Mesenchymal stem cell (in vitro differentiated cells and primary cell): ENCODE measurements around the gene CMC1. TPM values are rescaled to one million over a fixed set of nuclear protein-coding genes. Genes with fewer than 3 reads are reported as not detected.
A peak's percentile ranks its signal among the peaks of the same experiment; 100 is the strongest.
"Not testable (repeated sequence)": the region's sequence is repeated elsewhere in the genome, so short reads cannot be mapped to it uniquely, and the experiment has no call there.

Experiments
- DNase-seq: peaks from one replicate; pipeline ENCODE4 v3.0.0-alpha.2; 2013
- H2AFZ ChIP-seq: one replicate; pipeline ENCODE4 v1.6.1; 2013; ENCODE audit warnings: low read depth, mild to moderate bottlenecking, control low read depth, inconsistent platforms, low read length, moderate library complexity
- H2AK5ac ChIP-seq: 2 replicates; pipeline ENCODE4 v1.6.1; 2013; ENCODE audit warnings: low read length, moderate library complexity, mild to moderate bottlenecking, inconsistent platforms; ENCODE audit not compliant: severe bottlenecking
- H2BK120ac ChIP-seq: one replicate; pipeline ENCODE4 v1.6.1; 2013; ENCODE audit warnings: low read depth, mild to moderate bottlenecking, inconsistent platforms, low read length, moderate library complexity
- H2BK12ac ChIP-seq, 2 experiments: one replicate each; pipeline ENCODE4 v1.6.1; 2013; ENCODE audit warnings: inconsistent platforms in 2 of 2, low read length in 2 of 2, mild to moderate bottlenecking in 2 of 2, moderate library complexity in 2 of 2, control low read depth in 1 of 2
- H2BK15ac ChIP-seq: one replicate; pipeline ENCODE4 v1.6.1; 2013; ENCODE audit warnings: mild to moderate bottlenecking, low read depth, inconsistent platforms; ENCODE audit not compliant: poor library complexity, severe bottlenecking
- H2BK5ac ChIP-seq: 2 replicates; pipeline ENCODE4 v1.6.1; 2013; ENCODE audit warnings: low read depth, mild to moderate bottlenecking, low read length, control low read depth, inconsistent platforms; ENCODE audit not compliant: poor library complexity, severe bottlenecking
- H3K14ac ChIP-seq, 2 experiments: one replicate each; pipeline ENCODE4 v1.6.1; 2013; ENCODE audit warnings: inconsistent platforms in 2 of 2, low read length in 2 of 2, control low read depth in 1 of 2, mild to moderate bottlenecking in 1 of 2, moderate library complexity in 1 of 2
- H3K18ac ChIP-seq, 2 experiments: one replicate each; pipeline ENCODE4 v1.6.1; 2013; ENCODE audit warnings: inconsistent platforms in 2 of 2, low read length in 2 of 2, control low read depth in 1 of 2, low read depth in 1 of 2, mild to moderate bottlenecking in 1 of 2
- H3K23ac ChIP-seq, 2 experiments: one replicate each; pipeline ENCODE4 v1.6.1; 2013; ENCODE audit warnings: inconsistent platforms in 2 of 2, low read length in 2 of 2, mild to moderate bottlenecking in 2 of 2, moderate library complexity in 2 of 2, control low read depth in 1 of 2
- H3K27ac ChIP-seq: 2 replicates; pipeline ENCODE4 v1.5.1; 2013; ENCODE audit warnings: mild to moderate bottlenecking, moderate library complexity, low read length, control low read depth, inconsistent platforms; ENCODE audit not compliant: poor library complexity, severe bottlenecking
- H3K27me3 ChIP-seq, 2 experiments: 2 replicates each; pipeline versions ENCODE4 v1.6.1 to v1.7.0; 2013; ENCODE audit warnings: low read length in 2 of 2, mild to moderate bottlenecking in 2 of 2, moderate library complexity in 2 of 2, control low read depth in 1 of 2, inconsistent platforms in 1 of 2; ENCODE audit not compliant: control insufficient read depth in 1 of 2, insufficient read depth in 1 of 2
- H3K36me3 ChIP-seq, 2 experiments: 2 replicates each; pipeline versions ENCODE4 v1.6.1 to v1.7.0; 2013; ENCODE audit warnings: low read length in 2 of 2, control low read depth in 1 of 2, inconsistent platforms in 1 of 2, low read depth in 1 of 2, mild to moderate bottlenecking in 1 of 2; ENCODE audit not compliant: insufficient read depth in 2 of 2, control insufficient read depth in 1 of 2
- H3K4ac ChIP-seq, 2 experiments: one replicate each; pipeline ENCODE4 v1.6.1; 2013; ENCODE audit warnings: inconsistent platforms in 2 of 2, low read length in 2 of 2, mild to moderate bottlenecking in 2 of 2, moderate library complexity in 2 of 2, control low read depth in 1 of 2, low read depth in 1 of 2
- H3K4me1 ChIP-seq: 2 replicates; pipeline ENCODE4 v1.6.1; 2013; ENCODE audit warnings: low read depth, low read length, control low read depth; ENCODE audit not compliant: control insufficient read depth, insufficient read depth
- H3K4me2 ChIP-seq: 2 replicates; pipeline ENCODE4 v1.6.1; 2013; ENCODE audit warnings: low read length, mild to moderate bottlenecking, inconsistent platforms; ENCODE audit not compliant: poor library complexity, severe bottlenecking
- H3K4me3 ChIP-seq, 2 experiments: 2 replicates each; pipeline versions ENCODE4 v1.5.1 to v1.7.0; 2013; ENCODE audit warnings: low read length in 2 of 2, mild to moderate bottlenecking in 2 of 2, control low read depth in 1 of 2, low read depth in 1 of 2; ENCODE audit not compliant: insufficient read depth in 1 of 2
- H3K79me1 ChIP-seq: replicated peaks from 2 replicates; pipeline ENCODE4 v1.6.1; 2013; ENCODE audit warnings: mild to moderate bottlenecking, control low read depth, low read length, inconsistent platforms; ENCODE audit not compliant: poor library complexity, severe bottlenecking
- H3K9ac ChIP-seq: 2 replicates; pipeline ENCODE4 v1.7.0; 2013; ENCODE audit warnings: mild to moderate bottlenecking, low read length, moderate library complexity
- H3K9me3 ChIP-seq: 2 replicates; pipeline ENCODE4 v1.7.0; 2013; ENCODE audit warnings: mild to moderate bottlenecking, low read length; ENCODE audit not compliant: control insufficient read depth
- H4K8ac ChIP-seq: one replicate; pipeline ENCODE4 v1.6.1; 2013; ENCODE audit warnings: inconsistent platforms, mild to moderate bottlenecking, low read length, moderate library complexity
- H4K91ac ChIP-seq: one replicate; pipeline ENCODE4 v1.6.1; 2013; ENCODE audit warnings: mild to moderate bottlenecking, low read length, inconsistent platforms
- WGBS: methylation state at CpG from one replicate; pipeline ENCODE4 v1.1.7; 2013; ENCODE audit warnings: mixed read lengths; 5-methylcytosine and 5-hydroxymethylcytosine counted together
- polyA plus RNA-seq, 2 experiments: library from polyadenylated mRNA; stranded (reverse); fragments of 200-250 nt; gene quantifications; one replicate each; pipeline ENCODE4 v1.2.3, GENCODE V29; 2013

CMC1 gene
- polyA plus RNA-seq (2013, experiment 1 of 2), result 47.5 TPM
- 52.3 TPM for polyA plus RNA-seq (2013, experiment 2 of 2)

GRCh38 chr3:28241221-28242160, at the start of gene CMC1:
Gene CMC1, plus strand, starts transcription at chr3:28241619. Its CDS starts 175 bp downstream, at chr3:28241794.
- Histone ChIP-seq H2AK5ac (no peak within 1 kb of the TSS), H4K8ac (peak within 1 kb of the TSS; percentile 92), H3K4ac (peak within 1 kb of the TSS; percentile 36 to 93), H3K79me1 (peaks cover 15% of the 10 kb centered on the region), H3K14ac (peak within 1 kb of the TSS in 1 of 2 experiments; percentile 19), H2BK15ac (peak within 1 kb of the TSS; percentile 30), H3K36me3 (no peaks in the 10 kb centered on the region), H3K18ac (peak within 1 kb of the TSS; percentile 88 to 97), H3K23ac (peak within 1 kb of the TSS in 1 of 2 experiments; percentile 3), H2AFZ (peak within 1 kb of the TSS; percentile 95), H2BK5ac (no peak within 1 kb of the TSS), H4K91ac (peak within 1 kb of the TSS; percentile 78), H3K4me1 (peaks cover 2% of the 10 kb centered on the region), H3K4me2 (peak within 1 kb of the TSS; percentile 74), H3K9me3 (no peaks in the 10 kb centered on the region), H3K9ac (peak within 1 kb of the TSS; percentile 93), H3K27me3 (no peaks in the 10 kb centered on the region), H3K27ac (no peak within 1 kb of the TSS), H3K4me3 (peak within 1 kb of the TSS; percentile 88 to 90), H2BK12ac (no peak within 1 kb of the TSS), H2BK120ac (peak within 1 kb of the TSS; percentile 67)
- peak; percentile 95 for DNase-seq
- WGBS, result 1% methylated on average over 49 of the region's 68 CpGs

DNA sequence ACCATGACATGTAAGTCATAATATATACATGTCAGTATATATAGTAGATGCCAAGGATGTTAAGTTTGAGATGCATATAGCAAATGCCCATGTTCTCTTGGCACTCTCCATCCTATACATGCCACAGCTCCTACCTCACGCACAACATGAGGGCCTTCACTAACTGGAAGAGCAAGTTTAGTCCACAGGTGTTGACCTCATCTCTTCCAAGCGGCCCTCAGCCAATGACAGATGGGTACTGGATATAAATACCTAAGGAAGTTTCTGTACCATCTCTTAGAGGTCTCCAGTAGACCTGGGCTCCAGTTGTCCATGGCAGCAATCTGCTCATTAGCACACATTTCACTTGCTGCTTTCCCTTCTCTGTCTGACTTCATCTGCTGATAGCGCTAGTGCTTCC, 43.3 kb upstream of the CMC1 start:
- no peak overlapping the region for H3K23ac ChIP-seq
- H3K27ac ChIP-seq, result no peak overlapping the region
- H3K18ac ChIP-seq, result no peak overlapping the region
- H2BK5ac ChIP-seq, result no peak overlapping the region
- H4K91ac ChIP-seq, result no peak overlapping the region
- no peak overlapping the region for H3K14ac ChIP-seq
- H3K79me1 ChIP-seq, result no peaks in the 10 kb centered on the region
- H2AFZ ChIP-seq, result no peak overlapping the region
- H4K8ac ChIP-seq, result no peak overlapping the region
- H3K4me1 ChIP-seq, result no peaks in the 10 kb centered on the region
- H2BK120ac ChIP-seq, result no peak overlapping the region
- WGBS, result 90% methylated on average over 2 of the region's 3 CpGs
- no peak overlapping the region for H3K4ac ChIP-seq
- no peak overlapping the region for H2AK5ac ChIP-seq
- no peak overlapping the region for H2BK12ac ChIP-seq
- no peaks in the 10 kb centered on the region for H3K9me3 ChIP-seq
- H3K27me3 ChIP-seq, result no peaks in the 10 kb centered on the region
- H3K4me3 ChIP-seq, result no peak overlapping the region
- no peak overlapping the region for H3K9ac ChIP-seq
- no peak overlapping the region for H3K4me2 ChIP-seq
- no peak for DNase-seq
- no peaks in the 10 kb centered on the region for H3K36me3 ChIP-seq
- H2BK15ac ChIP-seq, result no peak overlapping the region

- H2AFZ ChIP-seq, result no peak overlapping the region
- WGBS, result 86% methylated on average over 2 of the region's 3 CpGs
- no peak overlapping the region for H3K14ac ChIP-seq
- H3K23ac ChIP-seq, result no peak overlapping the region
- no peak overlapping the region for H3K4me3 ChIP-seq
- H3K9ac ChIP-seq, result no peak overlapping the region
- H3K4ac ChIP-seq, result no peak overlapping the region
- H2BK5ac ChIP-seq, result no peak overlapping the region
- no peak overlapping the region for H4K91ac ChIP-seq
- H3K27ac ChIP-seq, result no peak overlapping the region
- no peak overlapping the region for H3K4me2 ChIP-seq
- no peak for DNase-seq
- H3K27me3 ChIP-seq, result no peaks in the 10 kb centered on the region
- no peak overlapping the region for H2AK5ac ChIP-seq
- no peak overlapping the region for H4K8ac ChIP-seq
- no peak overlapping the region for H3K18ac ChIP-seq
- no peaks in the 10 kb centered on the region for H3K9me3 ChIP-seq
- no peaks in the 10 kb centered on the region for H3K36me3 ChIP-seq
- no peaks in the 10 kb centered on the region for H3K4me1 ChIP-seq
- no peaks in the 10 kb centered on the region for H3K79me1 ChIP-seq
- no peak overlapping the region for H2BK120ac ChIP-seq
- no peak overlapping the region for H2BK12ac ChIP-seq
- no peak overlapping the region for H2BK15ac ChIP-seq
Measured at GRCh38 chr3:28198974-28199373, 42.4 kb upstream of the CMC1 start.

DNA sequence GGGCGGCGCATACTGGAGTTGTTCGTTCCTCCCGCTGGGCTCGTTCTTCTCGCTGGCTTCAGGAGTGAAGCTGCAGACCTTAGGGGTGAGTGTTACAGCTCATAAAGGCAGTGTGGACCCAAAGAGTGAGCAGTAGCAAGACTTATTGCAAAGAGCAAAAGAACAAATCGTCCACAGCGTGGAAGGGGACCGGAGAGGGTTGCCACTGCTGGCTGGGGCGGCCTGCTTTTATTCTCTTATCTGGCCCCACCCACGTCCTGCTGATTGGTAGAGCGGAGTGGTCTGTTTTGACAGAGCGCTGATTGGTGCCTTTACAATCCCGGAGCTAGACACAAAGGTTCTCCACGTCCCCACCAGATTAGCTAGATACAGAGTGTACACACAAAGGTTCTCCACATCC, 41.8 kb upstream of the CMC1 start:
- not testable (repeated sequence) for H3K9ac ChIP-seq, H4K91ac ChIP-seq, H3K36me3 ChIP-seq, H3K4me3 ChIP-seq, H2BK5ac ChIP-seq, H4K8ac ChIP-seq, H3K14ac ChIP-seq, DNase-seq, H2AFZ ChIP-seq, H3K4me2 ChIP-seq, H2BK12ac ChIP-seq, H3K27me3 ChIP-seq, H3K4ac ChIP-seq, H2AK5ac ChIP-seq, H3K23ac ChIP-seq, H2BK15ac ChIP-seq, H3K9me3 ChIP-seq, H3K4me1 ChIP-seq, H3K79me1 ChIP-seq, H3K27ac ChIP-seq, H2BK120ac ChIP-seq, H3K18ac ChIP-seq
- 92% methylated on average over 14 of the region's 15 CpGs for WGBS
